HG02759 (cell line): Measurements from ENCODE around the gene HHAT.
"Not testable (repeated sequence)": the region's sequence is repeated elsewhere in the genome, so short reads cannot be mapped to it uniquely, and the experiment has no call there.

Experiments used
- ATAC-seq: cut with Tn5 transposase; IDR thresholded peaks from one replicate; pipeline ENCODE4 v1.9.1; 2021; ENCODE audit warnings: mild to moderate bottlenecking, moderate library complexity; ENCODE audit not compliant: unreplicated experiment

HHAT gene

GRCh38 chr1:210354305-210354704 lies 25.6 kb downstream of the HHAT start:
- ATAC-seq = not testable (repeated sequence)

DNA sequence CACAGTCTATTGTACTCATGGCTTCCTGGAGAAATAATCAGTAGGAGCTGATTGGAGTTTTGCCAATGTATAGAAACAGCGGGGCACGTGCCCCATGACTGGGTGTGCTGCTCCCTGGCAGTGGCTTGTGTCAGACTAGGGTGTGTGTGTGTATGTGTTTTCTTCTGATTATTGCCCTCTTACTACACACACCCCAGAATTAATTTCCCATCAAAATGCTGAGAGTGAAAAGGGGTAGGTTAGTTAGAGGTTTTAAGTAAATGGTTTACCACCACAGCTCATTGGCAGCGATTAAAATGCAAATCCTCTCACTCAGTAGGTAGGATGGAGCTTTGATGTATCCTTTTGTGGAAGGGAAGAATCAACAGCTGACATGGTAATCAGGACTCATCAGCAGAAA lies 29.9 kb downstream of the HHAT start:
- no peak for ATAC-seq

DNA sequence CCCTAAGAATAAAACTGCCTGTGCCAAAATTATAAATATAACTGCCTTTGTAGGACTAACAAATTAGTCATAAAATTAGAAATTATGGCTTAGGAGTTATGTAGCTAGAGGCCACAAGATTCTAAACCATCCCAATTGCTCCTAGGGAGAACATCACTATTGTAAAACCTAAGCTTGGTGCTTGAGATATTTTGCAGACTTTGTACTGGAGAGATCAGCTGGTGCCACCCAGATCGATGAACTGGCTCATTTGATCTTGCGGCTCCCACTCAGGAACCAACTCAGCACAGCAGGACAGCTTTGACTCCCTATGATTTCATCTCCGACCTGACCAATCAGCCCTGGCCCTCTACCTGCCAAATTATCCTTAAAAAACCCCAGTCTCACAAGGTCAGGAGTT lies 30.6 kb downstream of the HHAT start:
- ATAC-seq = no peak

DNA sequence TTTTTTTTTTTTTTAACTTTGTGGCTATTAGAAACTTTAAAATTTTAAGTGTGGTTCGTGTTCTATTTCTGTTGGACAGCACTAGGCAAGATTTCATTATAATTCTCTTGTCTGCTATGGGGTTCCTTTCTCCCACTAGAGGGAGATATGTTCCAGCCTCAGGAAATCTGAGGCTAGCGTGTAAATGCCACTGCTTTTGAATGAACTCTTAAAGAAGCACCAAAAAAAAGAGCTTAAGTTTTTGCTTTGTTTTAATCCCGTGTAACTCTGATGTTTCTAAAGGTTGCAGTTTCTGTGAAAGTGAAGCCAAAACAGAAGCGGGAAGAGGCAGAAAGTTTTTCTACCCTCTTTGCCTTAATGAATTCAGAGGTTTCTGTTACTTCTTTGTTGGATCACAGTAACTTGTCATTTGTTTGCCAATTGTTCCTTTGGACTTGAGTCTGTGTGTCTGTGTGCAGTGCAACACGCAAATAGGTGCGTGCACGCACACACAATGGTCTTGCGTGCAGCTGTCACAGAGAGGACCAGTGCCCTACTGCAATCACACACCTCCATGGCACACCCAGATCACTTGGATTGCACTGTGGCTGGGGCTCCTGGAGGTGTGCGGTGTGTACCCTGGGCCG lies 32.3 kb downstream of the HHAT start:
- no peak for ATAC-seq

- ATAC-seq = no peak
Observed at GRCh38 chr1:210361665-210362064, 33.0 kb downstream of the HHAT start.

DNA sequence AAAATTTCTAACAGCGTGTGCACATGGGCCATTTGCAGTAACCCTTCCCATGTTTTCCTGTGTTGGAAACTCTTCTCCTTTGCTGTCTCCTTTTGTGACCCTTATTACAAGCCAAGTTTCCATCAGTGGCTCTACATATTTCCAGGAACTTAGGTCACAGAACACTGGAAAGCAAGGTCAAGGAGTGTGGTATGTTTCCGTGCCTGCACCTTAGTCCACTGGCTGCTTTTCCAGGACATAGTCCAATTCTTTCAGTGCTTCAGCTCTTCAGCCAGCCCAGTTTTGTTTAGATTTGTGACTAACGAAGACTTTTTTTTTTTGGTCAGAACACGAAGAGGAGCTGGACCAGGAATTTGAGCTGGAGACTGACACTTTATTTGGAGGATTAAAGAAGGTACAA lies 33.8 kb downstream of the HHAT start:
- no peak for ATAC-seq

GRCh38 chr1:210363119-210363518 lies 34.4 kb downstream of the HHAT start:
- ATAC-seq = no peak

GRCh38 chr1:210364479-210364878 lies 35.8 kb downstream of the HHAT start:
- ATAC-seq = no peak

DNA sequence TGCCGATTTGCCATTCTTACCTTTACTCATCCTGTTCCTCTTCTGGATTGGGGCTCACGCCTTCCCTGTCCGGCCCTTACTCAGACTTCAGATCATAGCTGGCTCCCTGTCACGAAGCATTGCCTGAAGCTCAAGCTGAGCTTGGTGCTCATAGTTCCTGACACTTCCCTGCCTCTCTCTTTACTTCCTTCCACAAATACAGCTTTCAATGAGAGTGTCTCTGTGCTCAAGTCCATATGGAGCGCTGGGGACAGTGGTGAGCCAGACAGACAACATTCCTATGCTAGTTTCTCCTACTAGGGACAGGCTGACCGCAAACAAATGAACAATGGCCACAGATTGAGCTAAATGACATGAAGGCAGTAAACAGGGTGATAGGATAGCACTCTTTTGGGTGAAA lies 38.1 kb downstream of the HHAT start:
- no peak for ATAC-seq

DNA sequence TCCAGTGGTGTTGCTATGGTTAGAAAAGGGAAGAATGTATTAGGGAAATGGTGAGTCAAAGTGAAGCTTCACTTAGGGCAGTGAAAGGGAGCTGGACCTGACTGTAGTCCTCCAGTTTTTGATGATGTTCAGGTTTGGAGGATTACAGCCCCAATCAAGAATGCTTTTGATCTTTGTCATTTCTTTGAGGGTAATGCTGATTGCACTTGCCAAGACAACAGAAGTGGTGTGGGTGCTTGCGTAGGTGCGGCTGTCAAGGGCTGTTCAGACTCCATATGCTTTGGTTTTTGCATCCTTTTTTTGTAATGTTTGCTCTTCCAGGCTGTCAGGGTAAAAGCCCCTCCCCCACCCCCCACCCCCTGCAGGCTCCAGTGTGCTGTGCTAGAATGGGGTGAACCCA lies 38.9 kb downstream of the HHAT start:
- ATAC-seq = no peak

GRCh38 chr1:210369425-210369824 lies 40.7 kb downstream of the HHAT start:
- ATAC-seq = no peak

- ATAC-seq = no peak
Observed at GRCh38 chr1:210371916-210372315, 43.2 kb downstream of the HHAT start.

GRCh38 chr1:210372491-210372890 lies 43.8 kb downstream of the HHAT start:
- ATAC-seq = no peak

GRCh38 chr1:210372931-210373627 lies 44.4 kb downstream of the HHAT start:
- ATAC-seq = no peak

DNA sequence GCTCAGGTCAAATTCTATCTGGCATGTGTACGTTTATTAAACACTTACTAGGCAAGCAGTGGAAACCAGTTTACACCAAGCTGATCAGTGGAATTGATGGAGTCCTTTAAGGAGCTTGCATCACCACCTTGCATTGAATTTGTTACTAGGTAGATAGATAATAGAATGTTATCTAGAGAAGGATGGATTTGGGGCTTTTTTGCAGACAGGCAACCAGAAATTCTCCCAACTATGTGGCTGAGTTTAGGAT lies 44.9 kb downstream of the HHAT start:
- ATAC-seq = no peak

- peak; percentile 83 for ATAC-seq
Observed at GRCh38 chr1:210373878-210374599, 45.3 kb downstream of the HHAT start.

DNA sequence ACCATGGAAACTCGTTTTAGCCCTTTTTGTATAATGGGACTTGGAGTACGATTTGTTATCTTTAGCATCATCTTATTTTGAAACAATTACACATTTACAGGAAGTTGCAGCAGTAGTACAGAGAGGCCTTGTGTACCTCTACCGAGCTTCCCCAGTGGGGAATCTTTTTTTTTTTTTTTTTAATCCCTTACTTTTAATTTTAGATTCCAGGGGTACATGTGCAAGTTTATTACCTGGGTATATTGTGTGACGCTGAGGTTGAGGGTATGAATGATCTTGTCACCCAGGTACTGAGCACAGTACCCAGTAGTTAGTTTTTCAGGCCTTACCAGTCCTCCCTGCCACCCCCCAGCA lies 45.9 kb downstream of the HHAT start:
- ATAC-seq = no peak

GRCh38 chr1:210376836-210377372 lies 48.2 kb downstream of the HHAT start:
- no peak for ATAC-seq

DNA sequence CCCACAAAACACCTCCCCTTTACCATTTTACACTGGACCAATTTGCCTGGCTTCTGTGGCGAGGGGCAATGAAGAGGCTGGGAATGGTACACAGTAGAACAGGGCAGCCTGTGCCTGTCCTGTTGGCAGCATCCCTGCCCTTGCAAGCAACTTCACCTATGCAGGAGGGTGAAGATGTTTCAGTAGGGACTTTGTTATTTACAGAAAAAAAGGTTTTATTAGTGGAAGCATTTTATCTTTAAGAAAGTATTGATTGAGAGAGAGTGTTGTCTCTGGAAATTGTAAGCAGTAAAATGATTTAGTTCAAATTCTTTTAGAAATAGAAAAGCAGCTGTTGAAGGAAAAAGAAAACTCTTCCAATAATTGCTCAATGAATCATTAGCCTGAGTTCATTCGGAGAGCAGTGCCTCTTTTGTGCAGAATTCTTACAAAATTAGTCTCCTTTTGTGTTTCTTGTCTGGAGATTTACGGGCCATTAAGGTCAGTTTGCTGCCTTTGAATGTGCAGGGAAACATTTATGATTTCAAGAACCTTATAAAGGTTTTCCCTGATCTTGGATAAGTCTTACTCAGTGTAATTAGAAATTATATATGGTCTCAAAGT lies 49.1 kb downstream of the HHAT start:
- no peak for ATAC-seq

DNA sequence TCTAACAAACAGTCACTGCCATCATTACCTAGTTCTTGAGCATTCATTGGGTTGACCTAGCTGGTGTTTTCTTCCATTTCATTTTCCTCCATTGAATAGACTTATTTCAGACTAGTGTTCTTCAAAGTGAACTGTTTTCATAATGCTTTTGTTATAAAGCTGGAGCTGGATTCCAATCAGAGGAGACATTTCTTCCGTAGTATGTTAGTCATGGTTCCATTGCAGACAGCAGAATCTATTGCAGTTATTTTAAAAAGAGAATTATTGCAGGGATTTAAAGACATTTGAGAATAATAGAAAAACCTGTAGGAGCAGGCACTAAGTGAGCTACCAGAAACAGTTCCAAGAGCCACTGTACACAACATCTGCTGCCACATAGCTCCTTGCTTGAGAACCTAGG lies 50.0 kb downstream of the HHAT start:
- no peak for ATAC-seq

DNA sequence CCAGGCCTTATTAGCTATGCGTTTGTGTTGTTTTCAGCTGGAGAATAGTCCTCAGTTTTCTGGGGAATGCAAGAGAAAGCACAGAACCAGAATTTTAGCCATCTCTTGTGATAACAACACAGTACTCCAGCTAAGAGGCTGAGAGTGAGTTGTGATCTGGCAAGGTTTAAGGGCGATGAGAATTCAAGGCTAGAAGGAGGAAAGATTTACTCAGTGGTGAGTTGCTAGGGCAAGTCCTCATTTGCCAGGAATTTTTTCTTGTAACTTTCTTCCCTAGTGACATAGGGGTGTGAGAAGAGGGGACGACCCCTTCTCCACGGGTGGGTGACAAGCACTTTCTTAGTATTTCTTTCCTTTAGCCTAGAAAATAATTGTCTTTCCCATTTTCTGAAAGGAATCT lies 53.2 kb downstream of the HHAT start:
- no peak for ATAC-seq

DNA sequence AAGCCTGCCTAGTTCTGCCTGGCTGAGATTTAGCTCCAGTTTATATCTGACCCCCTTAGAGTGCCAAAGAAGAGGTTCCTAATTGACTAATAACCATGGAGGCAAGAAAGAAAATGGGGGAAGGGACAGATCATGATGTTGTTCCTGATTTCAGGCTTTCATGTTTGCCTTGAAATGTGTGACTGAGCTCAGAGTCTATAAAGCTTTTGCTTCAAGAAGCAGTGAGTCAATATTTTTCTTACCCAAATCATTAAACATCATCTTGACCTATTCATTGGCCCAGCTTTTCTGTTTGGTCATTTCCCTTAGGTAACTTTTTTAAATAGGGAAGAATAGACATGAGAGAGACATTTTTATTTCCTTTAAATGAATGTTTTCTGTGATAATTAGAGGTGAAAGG lies 55.9 kb downstream of the HHAT start:
- ATAC-seq = no peak
